Neural cell (in vitro differentiated cells): ENCODE measurements around the gene TIMMDC1. TPM values are rescaled to one million over a fixed set of nuclear protein-coding genes. Genes with fewer than 3 reads are reported as not detected.

Experiments used
- H2AFZ ChIP-seq: fragments of 200-600, 300-800 bp; sonication (generic), shearing (Covaris generic); 2 replicates; pipeline ENCODE4 v1.6.0; 2014; ENCODE audit warnings: low read depth, mild to moderate bottlenecking, antibody characterized with exemption, low read length, moderate library complexity
- H3F3A ChIP-seq: fragments of 200-600 bp; shearing (Covaris generic); 2 replicates; pipeline ENCODE4 v1.6.1; 2016; ENCODE audit warnings: mild to moderate bottlenecking, moderate library complexity, mixed read lengths, antibody characterized with exemption, low read length; ENCODE audit not compliant: insufficient read depth, poor library complexity, severe bottlenecking
- H3K27ac ChIP-seq: fragments of 200-600, 300-800 bp; sonication (generic), shearing (Covaris generic); 2 replicates; pipeline ENCODE4 v1.5.1; 2014; ENCODE audit warnings: mild to moderate bottlenecking, low read length, moderate library complexity
- H3K27me3 ChIP-seq: fragments of 300-800, 200-600 bp; sonication (generic), shearing (Covaris generic); 2 replicates; pipeline ENCODE4 v1.6.0; 2014; ENCODE audit warnings: mild to moderate bottlenecking, low read depth, low read length, moderate library complexity; ENCODE audit not compliant: insufficient read depth
- H3K36me3 ChIP-seq: fragments of 300-800, 200-600 bp; sonication (generic), shearing (Covaris generic); 2 replicates; pipeline ENCODE4 v1.5.1; 2014; ENCODE audit warnings: mild to moderate bottlenecking, antibody characterized with exemption, low read length, moderate library complexity; ENCODE audit not compliant: insufficient read depth
- H3K4me2 ChIP-seq: fragments of 300-800, 200-600 bp; sonication (generic), shearing (Covaris generic); 2 replicates; pipeline ENCODE4 v1.6.0; 2014; ENCODE audit warnings: mild to moderate bottlenecking, low read length
- H3K4me3 ChIP-seq: fragments of 300-800, 200-600 bp; sonication (generic), shearing (Covaris generic); 2 replicates; pipeline ENCODE4 v1.5.1; 2014; ENCODE audit warnings: mild to moderate bottlenecking, low read length, moderate library complexity
- H3K79me2 ChIP-seq: fragments of 200-600 bp; shearing (Covaris generic); replicated peaks from 2 replicates; pipeline ENCODE4 v1.6.0; 2014; ENCODE audit warnings: mild to moderate bottlenecking, low read length, moderate library complexity; ENCODE audit not compliant: insufficient read depth
- H3K9ac ChIP-seq: fragments of 300-800, 200-600 bp; sonication (generic), shearing (Covaris generic); 2 replicates; pipeline ENCODE4 v1.6.1; 2016; ENCODE audit warnings: mild to moderate bottlenecking, low read length, mixed read lengths
- H3K9me2 ChIP-seq: fragments of 200-600 bp; shearing (Covaris generic); 2 replicates; pipeline ENCODE4 v1.6.1; 2016; ENCODE audit warnings: mild to moderate bottlenecking, low read length, mixed read lengths; ENCODE audit not compliant: insufficient read depth
- H3K9me3 ChIP-seq: fragments of 200-600, 300-800 bp; sonication (generic), shearing (Covaris generic); 2 replicates; pipeline ENCODE4 v1.6.1; 2016; ENCODE audit warnings: mild to moderate bottlenecking, mixed run types, low read length, moderate library complexity, mixed read lengths
- H4K20me1 ChIP-seq: fragments of 200-600 bp; shearing (Covaris generic); 2 replicates; pipeline ENCODE4 v1.6.1; 2016; ENCODE audit warnings: mild to moderate bottlenecking, mixed run types; ENCODE audit not compliant: insufficient read depth
- CTCF ChIP-seq: fragments of 450-650 bp; IDR thresholded peaks from 2 replicates; pipeline ENCODE4 v1.5.1; 2014; ENCODE audit warnings: antibody characterized with exemption, mild to moderate bottlenecking, moderate library complexity; ENCODE audit not compliant: poor library complexity, severe bottlenecking
- EP300 ChIP-seq: fragments of 450-650 bp; conservative IDR thresholded peaks from 2 replicates; pipeline ENCODE4 v1.6.1; 2014; ENCODE audit warnings: antibody characterized with exemption, mild to moderate bottlenecking, moderate library complexity; ENCODE audit not compliant: poor library complexity, severe bottlenecking
- EZH2 ChIP-seq: fragments of 200-600, 300-800 bp; shearing (Covaris generic), sonication (generic); IDR thresholded peaks from 2 replicates; pipeline ENCODE4 v1.6.1; 2014; ENCODE audit warnings: antibody characterized with exemption, low read length, borderline replicate concordance, mild to moderate bottlenecking; ENCODE audit not compliant: insufficient read depth, poor library complexity, severe bottlenecking
- MXI1 ChIP-seq: fragments of 450-650 bp; conservative IDR thresholded peaks from 2 replicates; pipeline ENCODE4 v1.6.1; 2014; ENCODE audit warnings: antibody characterized with exemption, mild to moderate bottlenecking; ENCODE audit not compliant: poor library complexity, severe bottlenecking
- POLR2AphosphoS5 ChIP-seq: IDR thresholded peaks from 2 replicates; pipeline ENCODE4 v1.6.1; 2012
- RAD21 ChIP-seq: fragments of 450-650 bp; conservative IDR thresholded peaks from 2 replicates; pipeline ENCODE4 v1.6.1; 2014; ENCODE audit warnings: antibody characterized with exemption, mild to moderate bottlenecking, moderate library complexity
- SMC3 ChIP-seq: fragments of 450-650 bp; conservative IDR thresholded peaks from 2 replicates; pipeline ENCODE4 v1.6.1; 2014; ENCODE audit warnings: antibody characterized with exemption, mild to moderate bottlenecking, moderate library complexity; ENCODE audit not compliant: poor library complexity
- TAF1 ChIP-seq: IDR thresholded peaks from 2 replicates; pipeline ENCODE4 v1.6.1; 2012; ENCODE audit warnings: low read depth
- polyA plus RNA-seq: library from polyadenylated mRNA; depleted of rRNA; stranded (reverse); fragments of >200 nt; gene quantifications from 2 replicates; pipeline ENCODE4 v1.2.3, GENCODE V29; 2014
- TF ChIP-seq, protein P1 (sequence below): IDR thresholded peaks from 2 replicates; pipeline ENCODE4 v1.6.1; 2012; ENCODE audit warnings: borderline replicate concordance

The TIMMDC1 gene
- polyA plus RNA-seq, 1 donor from 2014 or later, result 110 TPM

DNA sequence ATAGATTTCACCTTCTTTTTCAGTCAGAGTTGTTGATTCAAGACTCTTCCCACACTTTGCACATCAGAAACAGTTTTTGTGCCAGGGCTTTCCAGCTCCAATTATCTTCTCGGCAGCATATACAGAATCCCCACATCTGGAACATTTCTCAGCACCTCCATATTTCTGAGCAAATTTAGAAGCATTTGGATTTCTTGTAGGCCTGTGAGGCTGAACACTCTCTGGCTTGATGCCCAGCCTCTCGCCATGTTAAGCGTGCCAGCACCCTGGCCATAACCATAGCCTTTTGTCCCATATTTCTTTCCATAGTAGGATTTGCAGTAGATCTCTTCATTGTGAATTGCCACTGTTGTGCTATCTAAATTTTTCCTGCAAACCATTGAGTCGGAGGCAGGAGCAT is 32.8 kb downstream of the TIMMDC1 start:
- Histone ChIP-seq H3K27ac (no peak overlapping the region), H3K79me2 (no peaks in the 10 kb centered on the region), H4K20me1 (no peaks in the 10 kb centered on the region), H3K4me2 (no peak overlapping the region), H3K4me3 (no peak overlapping the region), H3F3A (no peaks in the 10 kb centered on the region), H3K36me3 (no peaks in the 10 kb centered on the region), H3K9ac (no peak overlapping the region), H3K9me3 (no peaks in the 10 kb centered on the region), H3K9me2 (no peaks in the 10 kb centered on the region), H3K27me3 (no peaks in the 10 kb centered on the region), H2AFZ (no peak overlapping the region)
- no peak for TF ChIP-seq EZH2
- TF ChIP-seq RAD21, result no peak
- TF ChIP-seq EP300, result no peak
- TF ChIP-seq, protein P1, sequence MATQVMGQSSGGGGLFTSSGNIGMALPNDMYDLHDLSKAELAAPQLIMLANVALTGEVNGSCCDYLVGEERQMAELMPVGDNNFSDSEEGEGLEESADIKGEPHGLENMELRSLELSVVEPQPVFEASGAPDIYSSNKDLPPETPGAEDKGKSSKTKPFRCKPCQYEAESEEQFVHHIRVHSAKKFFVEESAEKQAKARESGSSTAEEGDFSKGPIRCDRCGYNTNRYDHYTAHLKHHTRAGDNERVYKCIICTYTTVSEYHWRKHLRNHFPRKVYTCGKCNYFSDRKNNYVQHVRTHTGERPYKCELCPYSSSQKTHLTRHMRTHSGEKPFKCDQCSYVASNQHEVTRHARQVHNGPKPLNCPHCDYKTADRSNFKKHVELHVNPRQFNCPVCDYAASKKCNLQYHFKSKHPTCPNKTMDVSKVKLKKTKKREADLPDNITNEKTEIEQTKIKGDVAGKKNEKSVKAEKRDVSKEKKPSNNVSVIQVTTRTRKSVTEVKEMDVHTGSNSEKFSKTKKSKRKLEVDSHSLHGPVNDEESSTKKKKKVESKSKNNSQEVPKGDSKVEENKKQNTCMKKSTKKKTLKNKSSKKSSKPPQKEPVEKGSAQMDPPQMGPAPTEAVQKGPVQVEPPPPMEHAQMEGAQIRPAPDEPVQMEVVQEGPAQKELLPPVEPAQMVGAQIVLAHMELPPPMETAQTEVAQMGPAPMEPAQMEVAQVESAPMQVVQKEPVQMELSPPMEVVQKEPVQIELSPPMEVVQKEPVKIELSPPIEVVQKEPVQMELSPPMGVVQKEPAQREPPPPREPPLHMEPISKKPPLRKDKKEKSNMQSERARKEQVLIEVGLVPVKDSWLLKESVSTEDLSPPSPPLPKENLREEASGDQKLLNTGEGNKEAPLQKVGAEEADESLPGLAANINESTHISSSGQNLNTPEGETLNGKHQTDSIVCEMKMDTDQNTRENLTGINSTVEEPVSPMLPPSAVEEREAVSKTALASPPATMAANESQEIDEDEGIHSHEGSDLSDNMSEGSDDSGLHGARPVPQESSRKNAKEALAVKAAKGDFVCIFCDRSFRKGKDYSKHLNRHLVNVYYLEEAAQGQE, result no peak
- no peak for TF ChIP-seq CTCF
- no peak for TF ChIP-seq TAF1
- TF ChIP-seq POLR2AphosphoS5, result no peak
- TF ChIP-seq SMC3, result no peak
- no peak for TF ChIP-seq MXI1

GRCh38 chr3:119534296-119534695 is 35.9 kb downstream of the TIMMDC1 start:
- Histone ChIP-seq H4K20me1 (no peaks in the 10 kb centered on the region), H3K36me3 (no peaks in the 10 kb centered on the region), H3K9me3 (no peaks in the 10 kb centered on the region), H3K9ac (no peak overlapping the region), H3F3A (no peaks in the 10 kb centered on the region), H3K4me3 (no peak overlapping the region), H3K9me2 (no peaks in the 10 kb centered on the region), H3K4me2 (no peak overlapping the region), H3K27ac (no peak overlapping the region), H3K27me3 (no peaks in the 10 kb centered on the region), H3K79me2 (no peaks in the 10 kb centered on the region), H2AFZ (no peak overlapping the region)
- TF ChIP-seq EP300, result no peak

DNA sequence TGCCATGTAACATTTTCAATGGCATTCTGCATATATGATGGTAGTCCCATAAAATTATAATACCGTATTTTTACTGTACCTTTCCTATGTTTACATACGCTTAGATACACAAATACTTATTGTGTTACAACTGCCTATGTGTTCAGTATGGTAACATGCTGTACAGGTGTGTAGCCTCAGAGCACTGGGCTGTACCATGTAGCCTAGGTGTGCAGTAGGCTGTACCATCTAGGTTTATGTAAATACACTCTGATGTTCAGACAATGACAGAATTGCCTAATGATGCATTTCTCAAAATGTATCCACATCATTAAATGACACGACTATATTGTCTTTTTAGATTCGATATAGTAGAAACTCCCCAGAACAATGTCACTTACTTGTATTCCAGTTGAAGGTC is 38.4 kb downstream of the TIMMDC1 start:
- no peaks in the 10 kb centered on the region for H3F3A ChIP-seq
- no peak overlapping the region for H2AFZ ChIP-seq
- no peak overlapping the region for H3K9ac ChIP-seq
- H3K9me3 ChIP-seq, result no peaks in the 10 kb centered on the region
- H3K79me2 ChIP-seq, result no peaks in the 10 kb centered on the region
- H3K27me3 ChIP-seq, result no peaks in the 10 kb centered on the region
- no peaks in the 10 kb centered on the region for H3K36me3 ChIP-seq
- no peak overlapping the region for H3K27ac ChIP-seq
- H3K4me2 ChIP-seq, result no peak overlapping the region
- H3K4me3 ChIP-seq, result no peak overlapping the region
- H4K20me1 ChIP-seq, result no peaks in the 10 kb centered on the region
- H3K9me2 ChIP-seq, result no peaks in the 10 kb centered on the region
- TF ChIP-seq MXI1 (no peak), RAD21 (no peak), EP300 (no peak), SMC3 (no peak), TAF1 (no peak), CTCF (no peak), POLR2AphosphoS5 (no peak), EZH2 (no peak)
- TF ChIP-seq, protein P1, result no peak
